ENCODE data around the gene S1PR2. TPM values are rescaled to one million over a fixed set of nuclear protein-coding genes. Genes with fewer than 3 reads are reported as not detected.
A peak's percentile ranks its signal among the peaks of the same experiment; 100 is the strongest.
"Not testable (repeated sequence)": the region's sequence is repeated elsewhere in the genome, so short reads cannot be mapped to it uniquely, and the experiment has no call there.

Gene S1PR2
- total RNA-seq, 4 donors from 2014 or later = 3.9 to 9.9 (median 8.6) TPM

GRCh38 chr19:10252707-10253106, 21.6 kb upstream of the S1PR2 start:
- no peak for DNase-seq (ENCODE audit: low spot score in 2 of 2)
- H3K9me3 ChIP-seq = no peaks in the 10 kb centered on the region

GRCh38 chr19:10251792-10252694, 20.9 kb upstream of the S1PR2 start, which contains the start of gene MRPL4:
TSS of gene MRPL4 (plus strand) at chr19:10252214. CDS start at chr19:10252254, 40 bp downstream.
- WGBS = 2% methylated on average over 10 of the region's 77 CpGs
- TF ChIP-seq CTCF (IDR thresholded peaks at IDR 0.05) = no peak
- TF ChIP-seq EP300 (IDR thresholded peaks at IDR 0.05) = no peak
- peak in 2 of 3 donors; percentile 94 to 98 for TF ChIP-seq POLR2AphosphoS5 (IDR thresholded peaks at IDR 0.05)
- peak in 1 of 2 donors; percentile 36 for TF ChIP-seq POLR2A (IDR thresholded peaks at IDR 0.05)
- H3K9me3 ChIP-seq = no peaks in the 10 kb centered on the region
- peak; percentile 98 for DNase-seq (ENCODE audit: low spot score in 2 of 2)
- H3K27ac ChIP-seq = peak within 1 kb of the TSS; percentile 81
- H3K4me3 ChIP-seq = peak within 1 kb of the TSS; percentile 59
- peaks cover 35% of the 10 kb centered on the region for H3K36me3 ChIP-seq
- no peaks in the 10 kb centered on the region for H3K27me3 ChIP-seq
- H3K4me1 ChIP-seq = peaks cover 21% of the 10 kb centered on the region

More at GRCh38 chr19:10252707-10253106, 21.6 kb upstream of the S1PR2 start:
- Histone ChIP-seq H3K4me1 (peaks cover 21% of the 10 kb centered on the region), H3K4me3 (peak overlapping the region; percentile 59), H3K36me3 (peaks cover 41% of the 10 kb centered on the region), H3K27ac (no peak overlapping the region), H3K27me3 (no peaks in the 10 kb centered on the region)
- 31% methylated on average over 7 of the region's 8 CpGs for WGBS
- no peak for TF ChIP-seq CTCF (IDR thresholded peaks at IDR 0.05)

GRCh38 chr19:10246511-10246910, 15.4 kb upstream of the S1PR2 start:
- 84% methylated on average over 6 of the region's 6 CpGs for WGBS
- H3K36me3 ChIP-seq = no peaks in the 10 kb centered on the region
- no peak overlapping the region for H3K4me3 ChIP-seq
- H3K9me3 ChIP-seq = no peaks in the 10 kb centered on the region
- no peaks in the 10 kb centered on the region for H3K27me3 ChIP-seq
- no peak overlapping the region for H3K27ac ChIP-seq
- DNase-seq (ENCODE audit: low spot score in 2 of 2) = no peak
- H3K4me1 ChIP-seq = peaks cover 9% of the 10 kb centered on the region
- TF ChIP-seq POLR2AphosphoS5 (IDR thresholded peaks at IDR 0.05) (no peak), EP300 (IDR thresholded peaks at IDR 0.05) (no peak), CTCF (IDR thresholded peaks at IDR 0.05) (no peak)

- Histone ChIP-seq H3K36me3 (no peaks in the 10 kb centered on the region), H3K4me1 (peaks cover 3% of the 10 kb centered on the region), H3K27ac (no peak overlapping the region), H3K9me3 (no peaks in the 10 kb centered on the region), H3K27me3 (no peaks in the 10 kb centered on the region), H3K4me3 (no peak overlapping the region)
- no peak for DNase-seq (ENCODE audit: low spot score in 2 of 2)
- WGBS = 86% methylated on average over 9 of the region's 9 CpGs
- no peak for TF ChIP-seq POLR2A (IDR thresholded peaks at IDR 0.05)
- TF ChIP-seq POLR2AphosphoS5 (IDR thresholded peaks at IDR 0.05) = no peak
- TF ChIP-seq EP300 (IDR thresholded peaks at IDR 0.05) = no peak
Observed at GRCh38 chr19:10245189-10245939, 14.2 kb upstream of the S1PR2 start.

- Histone ChIP-seq H3K36me3 (no peaks in the 10 kb centered on the region), H3K27me3 (no peaks in the 10 kb centered on the region), H3K4me3 (no peak overlapping the region), H3K4me1 (no peaks in the 10 kb centered on the region), H3K9me3 (no peaks in the 10 kb centered on the region), H3K27ac (no peak overlapping the region)
- DNase-seq (ENCODE audit: low spot score in 2 of 2) = no peak
- 90% methylated on average over 7 of the region's 7 CpGs for WGBS
- TF ChIP-seq EP300 (IDR thresholded peaks at IDR 0.05) (no peak), POLR2A (IDR thresholded peaks at IDR 0.05) (no peak), POLR2AphosphoS5 (IDR thresholded peaks at IDR 0.05) (no peak), CTCF (IDR thresholded peaks at IDR 0.05) (no peak)
Observed at GRCh38 chr19:10243606-10244005, 12.5 kb upstream of the S1PR2 start.

- H3K27me3 ChIP-seq; H3K4me1 ChIP-seq; H3K9me3 ChIP-seq; DNase-seq (ENCODE audit: low spot score in 2 of 2); H3K4me3 ChIP-seq; H3K27ac ChIP-seq; H3K36me3 ChIP-seq: not testable (repeated sequence)
- 94% methylated on average over 11 of the region's 11 CpGs for WGBS
Observed at GRCh38 chr19:10241826-10242449, 10.8 kb upstream of the S1PR2 start.

Measured in suprapubic skin (tissue), 4 donors.